ENCODE results near the gene CCDC43. TPM values are rescaled to one million over a fixed set of nuclear protein-coding genes. Genes with fewer than 3 reads are reported as not detected.

The CCDC43 gene
- total and polyA plus RNA-seq, 2 of the 13 experiments (the other 11 are each of a cell fraction or from before 2014, with no cell fraction given) = 17.5 to 94.8 TPM

DNA sequence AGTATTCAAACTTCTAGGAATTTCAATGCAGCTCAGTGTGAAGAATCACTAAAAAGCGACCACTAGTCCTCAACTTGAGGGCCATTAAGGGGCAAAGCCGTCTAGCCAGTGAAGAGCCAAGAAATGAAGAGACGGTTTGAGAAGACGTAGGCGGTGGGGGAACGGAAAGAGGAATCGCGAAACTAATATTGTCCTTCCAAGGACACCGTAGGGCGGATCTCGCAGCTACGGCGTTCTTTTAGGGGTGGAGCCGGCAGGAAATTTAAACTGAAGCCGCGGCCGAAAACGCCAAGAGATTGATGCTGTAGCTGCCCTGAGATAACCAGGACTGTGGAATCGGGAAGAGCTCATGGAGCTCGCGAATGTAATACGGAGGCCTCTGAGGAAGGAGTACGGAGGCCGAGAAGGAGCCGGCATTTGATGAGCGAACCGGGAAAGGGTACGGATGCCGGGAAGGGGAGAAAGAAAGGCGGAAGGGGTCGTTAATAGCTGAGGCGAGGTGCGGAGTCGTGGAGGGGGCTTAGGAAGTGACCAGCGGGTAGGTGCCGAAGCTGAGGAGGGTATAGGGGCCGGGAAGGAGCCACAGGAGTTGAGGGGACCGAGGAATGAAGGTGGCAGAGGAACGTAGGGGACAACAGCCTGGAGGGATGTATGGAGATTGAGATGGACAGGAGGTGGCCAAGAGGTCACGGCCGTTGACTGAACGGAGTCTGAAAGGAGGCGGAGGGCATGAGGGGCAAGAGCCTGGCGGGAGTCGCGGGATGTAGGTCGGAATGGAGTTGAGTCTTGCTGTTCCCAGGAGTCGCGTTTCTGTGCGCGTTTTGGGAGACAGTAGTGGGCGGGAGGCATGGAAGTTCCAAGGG is 19.1 kb upstream of the CCDC43 start, which contains the start of gene DBF4B (continued):
- TF ChIP-seq EZH2 (conservative IDR thresholded peaks at IDR 0.05; ENCODE audit: low read depth, low read length) (no peak), ISX (CRISPR knock-in tag; conservative IDR thresholded peaks at IDR 0.05) (0 out of 2 replicates have a peak, but pooled peaks have one; percentile 37), ZNF547 (CRISPR knock-in tag; IDR thresholded peaks at IDR 0.05) (peak; percentile 66; the same call in 1 of the 2 replicates), SNAPC5 (CRISPR knock-in tag; IDR thresholded peaks at IDR 0.05; ENCODE audit: borderline replicate concordance) (peak; percentile 87; the same call in 1 of the 2 replicates), HES4 (CRISPR knock-in tag; IDR thresholded peaks at IDR 0.05; ENCODE audit: borderline replicate concordance) (no peak; the same call in 1 of the 2 replicates), SOX6 (IDR thresholded peaks at IDR 0.05) (no peak), SOX6 (CRISPR knock-in tag; IDR thresholded peaks at IDR 0.05) (peak; percentile 76), ZNF124 (CRISPR knock-in tag; IDR thresholded peaks at IDR 0.05) (peak; percentile 67; the same call in 1 of the 2 replicates), POLR2G (IDR thresholded peaks at IDR 0.05; ENCODE audit: low read depth, low read length) (peak; percentile 83), ZNF251 (CRISPR knock-in tag; IDR thresholded peaks at IDR 0.05) (no peak), NONO (IDR thresholded peaks at IDR 0.05) (no peak), NONO (CRISPR knock-in tag; conservative IDR thresholded peaks at IDR 0.05) (peak; percentile 70), HHEX (CRISPR knock-in tag; IDR thresholded peaks at IDR 0.05) (no peak), BCL6 (CRISPR knock-in tag; IDR thresholded peaks at IDR 0.05) (no peak), TCF7L2 (IDR thresholded peaks at IDR 0.05; ENCODE audit: low read depth, low read length) (no peak), CEBPG (CRISPR knock-in tag; IDR thresholded peaks at IDR 0.05) (0 out of 2 replicates have a peak, but pooled peaks have one; percentile 22), MBD4 (IDR thresholded peaks at IDR 0.05; ENCODE audit: borderline replicate concordance, low read length) (no peak), ZNF33B (CRISPR knock-in tag; IDR thresholded peaks at IDR 0.05) (0 out of 2 replicates have a peak, but pooled peaks have one; percentile 63), FOXA3 (CRISPR knock-in tag; IDR thresholded peaks at IDR 0.05) (peak; percentile 59), ZNF605 (CRISPR knock-in tag; IDR thresholded peaks at IDR 0.05) (peak; percentile 97), HOXA7 (CRISPR knock-in tag; IDR thresholded peaks at IDR 0.05) (no peak), SMYD3 (CRISPR knock-in tag; IDR thresholded peaks at IDR 0.05) (0 out of 2 replicates have a peak, but pooled peaks have one; percentile 62), SYNCRIP (IDR thresholded peaks at IDR 0.05; ENCODE audit: insufficient read depth, low read depth, low read length) (no peak), ZNF737 (CRISPR knock-in tag; IDR thresholded peaks at IDR 0.05; ENCODE audit: borderline replicate concordance) (no peak), ATF7 (IDR thresholded peaks at IDR 0.05) (no peak; the same call in 1 of the 2 replicates), ATF7 (CRISPR knock-in tag; IDR thresholded peaks at IDR 0.05) (no peak)
- TF ChIP-seq, protein P1, sequence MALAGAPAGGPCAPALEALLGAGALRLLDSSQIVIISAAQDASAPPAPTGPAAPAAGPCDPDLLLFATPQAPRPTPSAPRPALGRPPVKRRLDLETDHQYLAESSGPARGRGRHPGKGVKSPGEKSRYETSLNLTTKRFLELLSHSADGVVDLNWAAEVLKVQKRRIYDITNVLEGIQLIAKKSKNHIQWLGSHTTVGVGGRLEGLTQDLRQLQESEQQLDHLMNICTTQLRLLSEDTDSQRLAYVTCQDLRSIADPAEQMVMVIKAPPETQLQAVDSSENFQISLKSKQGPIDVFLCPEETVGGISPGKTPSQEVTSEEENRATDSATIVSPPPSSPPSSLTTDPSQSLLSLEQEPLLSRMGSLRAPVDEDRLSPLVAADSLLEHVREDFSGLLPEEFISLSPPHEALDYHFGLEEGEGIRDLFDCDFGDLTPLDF (CRISPR knock-in tag; IDR thresholded peaks at IDR 0.05) = no peak
- TF ChIP-seq, protein P2, sequence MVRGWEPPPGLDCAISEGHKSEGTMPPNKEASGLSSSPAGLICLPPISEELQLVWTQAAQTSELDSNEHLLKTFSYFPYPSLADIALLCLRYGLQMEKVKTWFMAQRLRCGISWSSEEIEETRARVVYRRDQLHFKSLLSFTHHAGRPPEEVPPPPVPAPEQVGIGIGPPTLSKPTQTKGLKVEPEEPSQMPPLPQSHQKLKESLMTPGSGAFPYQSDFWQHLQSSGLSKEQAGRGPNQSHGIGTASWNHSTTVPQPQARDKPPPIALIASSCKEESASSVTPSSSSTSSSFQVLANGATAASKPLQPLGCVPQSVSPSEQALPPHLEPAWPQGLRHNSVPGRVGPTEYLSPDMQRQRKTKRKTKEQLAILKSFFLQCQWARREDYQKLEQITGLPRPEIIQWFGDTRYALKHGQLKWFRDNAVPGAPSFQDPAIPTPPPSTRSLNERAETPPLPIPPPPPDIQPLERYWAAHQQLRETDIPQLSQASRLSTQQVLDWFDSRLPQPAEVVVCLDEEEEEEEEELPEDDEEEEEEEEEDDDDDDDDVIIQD (CRISPR knock-in tag; IDR thresholded peaks at IDR 0.05; ENCODE audit: low read depth) = peak; percentile 49; the same call in 1 of the 2 replicates
- TF ChIP-seq, protein P3, sequence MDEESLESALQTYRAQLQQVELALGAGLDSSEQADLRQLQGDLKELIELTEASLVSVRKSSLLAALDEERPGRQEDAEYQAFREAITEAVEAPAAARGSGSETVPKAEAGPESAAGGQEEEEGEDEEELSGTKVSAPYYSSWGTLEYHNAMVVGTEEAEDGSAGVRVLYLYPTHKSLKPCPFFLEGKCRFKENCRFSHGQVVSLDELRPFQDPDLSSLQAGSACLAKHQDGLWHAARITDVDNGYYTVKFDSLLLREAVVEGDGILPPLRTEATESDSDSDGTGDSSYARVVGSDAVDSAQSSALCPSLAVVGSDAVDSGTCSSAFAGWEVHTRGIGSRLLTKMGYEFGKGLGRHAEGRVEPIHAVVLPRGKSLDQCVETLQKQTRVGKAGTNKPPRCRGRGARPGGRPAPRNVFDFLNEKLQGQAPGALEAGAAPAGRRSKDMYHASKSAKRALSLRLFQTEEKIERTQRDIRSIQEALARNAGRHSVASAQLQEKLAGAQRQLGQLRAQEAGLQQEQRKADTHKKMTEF (CRISPR knock-in tag; IDR thresholded peaks at IDR 0.05) = peak; percentile 87
